ENCODE data around the gene FLNC.

- TF ChIP-seq CTCF (IDR thresholded peaks at IDR 0.05) (no peak), EZH2 (IDR thresholded peaks at IDR 0.05; ENCODE audit: borderline replicate concordance, insufficient read depth, low read depth, low read length, poor library complexity, severe bottlenecking) (no peak)
Measured at GRCh38 chr7:128831994-128832879, 2.0 kb downstream of the FLNC start.

Measured in B cell (primary cell).